IPS DF 6.9 (cell line): ENCODE data around the gene CCDC191.

Experiments used
- DNase-seq: peaks from one replicate; pipeline ENCODE4 v3.0.0-alpha.2; 2013; ENCODE audit warnings: low read depth, low spot score
- H3K27ac ChIP-seq: one replicate; pipeline ENCODE4 v1.5.1; 2013; ENCODE audit warnings: low read length, control low read depth
- H3K27me3 ChIP-seq: 2 replicates; pipeline ENCODE4 v1.6.1; 2013; ENCODE audit warnings: mild to moderate bottlenecking, low read length; ENCODE audit not compliant: control insufficient read depth, insufficient read depth
- H3K36me3 ChIP-seq: 2 replicates; pipeline ENCODE4 v1.6.1; 2013; ENCODE audit warnings: low read length; ENCODE audit not compliant: control insufficient read depth, insufficient read depth
- H3K4me1 ChIP-seq: 2 replicates; pipeline ENCODE4 v1.6.1; 2013; ENCODE audit warnings: low read length; ENCODE audit not compliant: control insufficient read depth, insufficient read depth
- H3K4me3 ChIP-seq: 2 replicates; pipeline ENCODE4 v1.5.1; 2013; ENCODE audit warnings: mild to moderate bottlenecking, low read length
- H3K9me3 ChIP-seq: 2 replicates; pipeline ENCODE4 v1.6.1; 2013; ENCODE audit warnings: low read length, inconsistent platforms; ENCODE audit not compliant: control insufficient read depth, insufficient read depth
- WGBS: extraction: QIAGEN DNeasy Blood & Tissue Kit; methylation state at CpG from one replicate; pipeline ENCODE4 v1.1.7; 2013; ENCODE audit warnings: mixed read lengths, missing lambda C conversion rate; ENCODE audit not compliant: insufficient read length, insufficient coverage; 5-methylcytosine and 5-hydroxymethylcytosine counted together

CCDC191 gene

DNA sequence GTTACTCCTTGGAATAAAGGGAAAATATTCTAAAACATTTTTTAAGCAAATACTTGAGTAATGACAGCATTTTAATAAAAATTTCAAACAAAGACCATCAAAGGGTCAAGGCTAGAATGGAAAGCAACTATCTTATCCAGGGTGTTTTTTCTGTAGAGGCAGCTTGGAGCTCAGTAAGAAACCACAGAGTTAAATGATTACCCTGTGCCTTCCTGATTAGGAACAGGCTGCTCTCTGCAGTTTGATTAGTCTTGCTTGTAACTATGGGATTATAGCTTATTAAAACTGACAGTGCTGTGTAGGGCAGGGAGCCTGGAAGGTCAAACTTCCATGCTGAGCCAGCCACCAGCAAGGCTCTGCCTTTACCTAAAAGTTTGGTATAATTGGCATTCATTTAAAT is 33.3 kb upstream of the CCDC191 start:
- Histone ChIP-seq H3K27ac (no peak overlapping the region), H3K27me3 (no peaks in the 10 kb centered on the region; the same call in 1 of the 2 replicates), H3K36me3 (peaks cover 7% of the 10 kb centered on the region; the same call in 1 of the 2 replicates), H3K4me3 (no peak overlapping the region), H3K9me3 (no peaks in the 10 kb centered on the region), H3K4me1 (no peaks in the 10 kb centered on the region)
- DNase-seq: no peak

DNA sequence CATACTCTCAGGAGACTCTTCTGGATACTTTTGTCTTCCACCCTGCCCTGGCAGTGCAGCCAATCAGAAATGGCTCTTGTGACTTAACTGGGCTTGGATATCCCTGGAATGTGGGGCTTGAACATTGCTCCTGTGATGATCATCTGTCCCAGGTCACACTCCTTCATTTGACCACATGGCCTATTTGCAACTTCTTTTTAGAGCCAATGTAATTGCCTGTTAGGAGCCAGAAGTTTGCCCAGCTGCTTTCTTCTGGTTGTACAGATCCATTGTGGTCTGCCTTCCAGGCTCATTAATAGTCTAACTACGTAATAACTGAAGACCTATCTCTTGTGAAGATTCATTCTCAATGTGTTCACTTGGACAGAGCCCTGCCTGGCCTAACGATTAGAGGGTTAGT is 30.0 kb upstream of the CCDC191 start:
- Histone ChIP-seq H3K9me3 (no peaks in the 10 kb centered on the region), H3K4me3 (no peak overlapping the region), H3K36me3 (peaks cover 11% of the 10 kb centered on the region; the same call in 1 of the 2 replicates), H3K27ac (no peak overlapping the region), H3K27me3 (no peaks in the 10 kb centered on the region), H3K4me1 (no peaks in the 10 kb centered on the region)
- WGBS: no CpG with 5 or more reads among the region's 2 CpGs
- DNase-seq: no peak

DNA sequence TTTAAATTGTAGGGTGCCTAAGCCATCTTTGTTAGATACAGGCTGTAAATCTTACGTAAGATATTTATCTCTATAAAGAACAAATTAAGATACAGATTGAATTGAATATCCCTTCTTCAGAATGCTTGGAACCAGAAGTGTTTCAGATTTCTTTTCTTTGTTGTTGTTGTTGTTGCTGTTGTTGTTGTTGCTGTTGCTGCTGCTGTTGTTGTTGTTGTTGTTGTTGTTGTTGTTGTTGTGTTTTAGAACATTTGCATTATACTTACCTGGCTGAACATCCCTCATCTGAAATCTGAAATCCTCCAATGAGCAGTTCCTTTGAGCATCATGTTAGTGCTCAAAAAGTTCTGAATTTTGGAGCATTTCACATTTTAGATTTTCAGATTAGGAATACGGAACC is 26.8 kb upstream of the CCDC191 start:
- H3K4me1 ChIP-seq: no peaks in the 10 kb centered on the region

DNA sequence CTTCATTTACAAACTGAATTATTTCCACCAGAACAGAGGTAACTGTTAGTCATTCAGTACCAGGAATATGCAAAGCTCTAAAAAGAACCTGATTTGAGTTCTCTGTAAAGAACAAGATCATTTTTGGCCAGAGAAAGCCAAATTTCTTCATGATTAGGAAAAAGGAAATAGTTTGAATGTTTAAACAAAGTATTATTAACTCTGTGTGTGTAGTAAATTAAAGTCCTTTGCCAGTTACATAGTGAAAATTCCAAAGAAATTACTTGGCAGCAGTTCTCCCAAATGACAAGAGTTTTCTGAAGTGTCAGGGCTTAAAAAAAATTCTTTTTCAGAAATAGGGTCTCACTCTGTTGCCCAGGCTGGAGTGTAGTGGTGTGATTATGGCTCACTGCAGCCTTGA is 24.7 kb upstream of the CCDC191 start:
- Histone ChIP-seq H3K27ac (no peak overlapping the region), H3K27me3 (no peaks in the 10 kb centered on the region), H3K4me3 (no peak overlapping the region), H3K4me1 (no peaks in the 10 kb centered on the region), H3K36me3 (peaks cover 12% of the 10 kb centered on the region), H3K9me3 (no peaks in the 10 kb centered on the region)
- DNase-seq: no peak

More for the DNA sequence above, 26.8 kb upstream of the CCDC191 start:
- H3K27ac ChIP-seq: no peak overlapping the region
- DNase-seq: no peak
- no peaks in the 10 kb centered on the region for H3K9me3 ChIP-seq
- no peaks in the 10 kb centered on the region for H3K27me3 ChIP-seq
- no peak overlapping the region for H3K4me3 ChIP-seq
- H3K36me3 ChIP-seq: peaks cover 11% of the 10 kb centered on the region; the same call in 1 of the 2 replicates
- no CpG with 5 or more reads among the region's 2 CpGs for WGBS

DNA sequence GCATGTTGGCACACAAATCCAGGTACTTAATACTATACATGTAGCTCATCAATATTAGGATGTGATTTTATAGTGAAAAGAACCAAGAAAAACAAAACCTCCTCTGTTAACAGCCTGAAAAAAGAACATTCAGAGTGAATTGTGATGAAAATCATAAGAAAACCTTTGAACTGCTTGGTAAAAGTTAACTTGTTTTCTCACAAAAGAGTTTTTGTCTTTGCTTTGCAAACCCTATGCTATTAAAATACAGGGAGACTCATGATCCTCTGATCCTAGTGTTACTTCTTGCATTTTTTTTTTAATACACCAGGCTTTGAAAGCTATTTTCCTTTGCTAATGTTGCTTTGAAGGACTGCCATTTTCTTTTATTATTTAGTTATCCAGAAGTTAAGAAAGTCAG is 23.9 kb upstream of the CCDC191 start:
- no peaks in the 10 kb centered on the region for H3K27me3 ChIP-seq
- peaks cover 9% of the 10 kb centered on the region for H3K36me3 ChIP-seq
- no peaks in the 10 kb centered on the region for H3K9me3 ChIP-seq
- H3K4me1 ChIP-seq: no peaks in the 10 kb centered on the region
- H3K4me3 ChIP-seq: no peak overlapping the region
- no peak for DNase-seq
- H3K27ac ChIP-seq: no peak overlapping the region

DNA sequence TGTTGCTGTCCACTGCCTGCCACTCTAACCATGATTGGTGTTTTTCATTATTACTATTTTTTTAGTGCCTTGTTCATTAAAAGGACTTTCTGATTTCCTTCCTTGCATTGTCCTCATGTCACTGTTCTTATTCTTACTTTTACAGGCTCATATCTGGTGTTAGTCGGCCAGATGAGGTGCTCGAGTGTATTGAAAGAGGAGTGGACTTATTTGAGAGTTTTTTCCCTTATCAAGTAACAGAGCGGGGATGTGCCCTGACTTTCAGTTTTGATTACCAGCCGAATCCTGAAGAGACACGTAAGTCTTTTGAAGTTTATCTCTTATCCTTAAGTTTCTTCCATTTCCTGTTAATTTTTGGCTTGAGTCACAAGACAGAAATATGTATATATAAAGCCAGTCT is 23.4 kb upstream of the CCDC191 start:
- no CpG with 5 or more reads among the region's 5 CpGs for WGBS
- Histone ChIP-seq H3K36me3 (peaks cover 9% of the 10 kb centered on the region), H3K9me3 (no peaks in the 10 kb centered on the region), H3K4me1 (no peaks in the 10 kb centered on the region), H3K27me3 (no peaks in the 10 kb centered on the region), H3K27ac (no peak overlapping the region), H3K4me3 (no peak overlapping the region)
- DNase-seq: no peak

DNA sequence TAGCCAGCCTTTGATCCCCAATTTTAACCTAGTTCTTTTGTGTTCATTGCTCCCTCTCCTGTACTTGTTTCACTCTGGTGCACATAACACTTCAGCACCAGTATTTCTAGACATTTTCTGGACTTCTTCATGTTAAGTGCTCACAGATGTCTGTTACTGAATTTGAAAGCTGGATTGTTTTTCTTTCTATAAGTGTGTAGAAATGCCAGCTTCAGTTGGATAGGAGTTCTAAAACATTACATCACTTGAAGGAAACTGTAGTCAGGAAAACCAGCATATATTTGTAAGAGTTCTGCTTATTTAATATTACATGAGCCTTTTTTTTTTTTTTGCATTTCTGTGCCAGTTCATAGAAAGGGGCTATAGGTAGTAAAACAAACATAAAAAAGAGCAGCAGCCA is 21.8 kb upstream of the CCDC191 start:
- Histone ChIP-seq H3K27ac (no peak overlapping the region), H3K4me1 (no peaks in the 10 kb centered on the region), H3K9me3 (no peaks in the 10 kb centered on the region), H3K27me3 (no peaks in the 10 kb centered on the region), H3K36me3 (peaks cover 8% of the 10 kb centered on the region), H3K4me3 (no peak overlapping the region)
- no peak for DNase-seq

DNA sequence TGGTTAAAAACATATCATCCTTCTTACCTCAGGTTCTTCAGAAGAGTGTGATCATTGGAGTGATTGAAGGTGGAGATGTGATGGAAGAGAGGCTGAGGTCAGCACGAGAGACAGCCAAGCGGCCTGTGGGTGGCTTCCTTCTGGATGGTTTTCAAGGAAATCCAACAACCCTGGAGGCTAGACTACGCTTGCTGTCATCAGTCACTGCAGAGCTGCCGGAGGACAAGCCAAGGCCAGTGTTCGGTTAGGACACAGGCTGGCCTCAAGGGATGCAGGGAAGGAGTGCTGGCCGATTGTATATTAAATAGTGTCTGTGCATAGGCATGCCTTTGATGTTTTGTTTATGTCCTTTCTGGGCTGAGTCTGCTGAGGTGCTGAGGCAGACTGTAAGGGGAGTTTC is 20.4 kb upstream of the CCDC191 start:
- Histone ChIP-seq H3K36me3 (peaks cover 12% of the 10 kb centered on the region), H3K27me3 (no peaks in the 10 kb centered on the region), H3K4me3 (no peak overlapping the region), H3K27ac (no peak overlapping the region), H3K4me1 (no peaks in the 10 kb centered on the region), H3K9me3 (no peaks in the 10 kb centered on the region)
- WGBS: no CpG with 5 or more reads among the region's 6 CpGs
- no peak for DNase-seq

DNA sequence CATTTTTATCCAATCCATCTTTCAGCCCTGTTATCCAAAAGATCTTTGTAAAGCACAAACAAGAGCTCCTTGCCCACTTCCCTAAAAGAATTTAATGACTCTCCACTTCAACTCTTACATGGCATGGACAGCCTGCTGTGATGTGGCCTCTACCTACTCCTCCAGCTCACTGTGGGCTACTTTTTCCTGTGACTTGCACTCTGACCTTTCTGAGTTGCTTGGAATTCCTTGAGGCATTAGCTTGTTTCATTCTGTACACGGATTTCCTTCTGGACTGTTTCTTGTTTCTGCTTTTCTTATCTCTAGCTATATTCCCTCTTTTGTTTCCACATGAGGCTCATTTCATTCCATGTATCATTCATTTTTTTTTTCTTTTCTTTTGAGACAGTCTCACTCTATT is 15.5 kb upstream of the CCDC191 start:
- no CpG with 5 or more reads among the region's 1 CpG for WGBS

DNA sequence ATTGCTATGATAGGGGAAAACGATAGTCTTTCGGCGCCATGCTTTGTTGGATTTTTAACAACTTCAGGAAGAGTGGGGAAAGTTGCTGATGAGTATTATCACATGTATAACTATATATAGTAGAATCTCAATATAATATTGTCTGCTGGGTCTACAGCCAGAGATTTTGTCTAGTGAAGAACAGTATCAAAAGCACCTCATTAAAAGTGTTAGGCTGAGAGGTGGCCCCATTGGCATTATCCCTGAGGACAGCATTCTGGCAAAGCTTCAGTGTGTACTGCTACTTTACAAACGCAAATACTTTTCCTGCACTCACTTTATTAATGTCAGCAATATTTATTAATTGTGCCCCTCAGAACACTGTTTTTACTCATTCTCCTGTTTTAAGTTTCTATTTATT is 12.0 kb upstream of the CCDC191 start:
- H3K9me3 ChIP-seq: no peaks in the 10 kb centered on the region
- H3K27ac ChIP-seq: no peak overlapping the region
- no CpG with 5 or more reads among the region's 4 CpGs for WGBS
- H3K4me1 ChIP-seq: no peaks in the 10 kb centered on the region
- H3K27me3 ChIP-seq: no peaks in the 10 kb centered on the region
- peaks cover 16% of the 10 kb centered on the region; the same call in 1 of the 2 replicates for H3K36me3 ChIP-seq
- H3K4me3 ChIP-seq: no peak overlapping the region
- no peak for DNase-seq

More for the DNA sequence above, 15.5 kb upstream of the CCDC191 start:
- Histone ChIP-seq H3K36me3 (peaks cover 14% of the 10 kb centered on the region), H3K9me3 (no peaks in the 10 kb centered on the region), H3K4me1 (no peaks in the 10 kb centered on the region), H3K27ac (no peak overlapping the region), H3K4me3 (no peak overlapping the region), H3K27me3 (no peaks in the 10 kb centered on the region)
- DNase-seq: no peak

DNA sequence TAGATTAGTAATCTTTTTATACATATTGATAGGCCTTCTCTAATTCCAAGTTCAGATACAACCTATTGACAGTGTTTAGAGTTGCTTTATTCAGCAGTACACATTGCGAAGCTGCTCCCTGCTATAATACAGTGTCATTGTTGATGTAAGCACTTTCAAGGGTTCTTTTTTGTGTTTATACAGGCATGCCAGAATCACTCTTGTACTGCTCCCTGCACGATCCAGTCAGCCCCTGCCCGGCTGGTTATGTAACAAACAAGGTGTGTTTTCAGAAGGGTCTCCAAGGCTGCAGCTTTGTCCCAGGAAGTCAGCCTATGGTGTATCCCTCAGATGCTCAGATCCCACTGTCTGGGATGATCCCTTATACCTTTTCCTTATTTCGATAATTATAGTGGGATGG is 11.5 kb upstream of the CCDC191 start:
- Histone ChIP-seq H3K27ac (no peak overlapping the region), H3K27me3 (no peaks in the 10 kb centered on the region), H3K4me3 (no peak overlapping the region), H3K4me1 (no peaks in the 10 kb centered on the region), H3K9me3 (no peaks in the 10 kb centered on the region), H3K36me3 (peaks cover 16% of the 10 kb centered on the region; the same call in 1 of the 2 replicates)
- no peak for DNase-seq
- no CpG with 5 or more reads among the region's 4 CpGs for whole genome bisulfite sequencing
